Activated gamma-delta T cell treated with anti-CD3 and anti-CD28 coated beads, Interleukin-2, amount 50 U/mL, for 16 hours (primary cell): ENCODE data around the gene MRPL11.

ENCODE experiments used
- DNase-seq: peaks from one replicate; pipeline ENCODE4 v3.0.0-alpha.2; 2020; ENCODE audit warnings: low read depth

MRPL11 gene

GRCh38 chr11:66388780-66389386 is 49.8 kb downstream of the MRPL11 start:
- DNase-seq, result peak; percentile 41

GRCh38 chr11:66386171-66387069 is 52.2 kb downstream of the MRPL11 start:
- DNase-seq, result peak; percentile 76
